ENCODE results near the gene EIF2B2.

EIF2B2 gene

GRCh38 chr14:74978416-74978947 is 24.2 kb upstream of the EIF2B2 start:
- ChIA-PET POLR2A (interaction anchor here (0.7 to 2.3 kb wide), 5 partner anchors 11 to 91 kb away, joined by 3 to 6 read pairs (median 3); partner anchors contain the start of genes PGF and ZC2HC1C), CTCF (interaction anchor here (0.9 to 1.9 kb wide), 3 partner anchors 32 to 117 kb away, joined by 3 to 13 read pairs (median 3); no protein-coding TSS in a partner anchor)

GRCh38 chr14:74979029-74979428 is 23.7 kb upstream of the EIF2B2 start:
- DNase-seq (ENCODE audit: extremely low spot score): no peak
- TF ChIP-seq PKNOX1 (IDR thresholded peaks at IDR 0.05): no peak
- TF ChIP-seq TARDBP (IDR thresholded peaks at IDR 0.05): no peak
- no peak for TF ChIP-seq ELF4 (IDR thresholded peaks at IDR 0.05)
- no peak for TF ChIP-seq SP1 (IDR thresholded peaks at IDR 0.05)
- no peak for TF ChIP-seq SUZ12 (IDR thresholded peaks at IDR 0.05)
- TF ChIP-seq FOXK2 (IDR thresholded peaks at IDR 0.05): no peak
- TF ChIP-seq NFRKB (IDR thresholded peaks at IDR 0.05): no peak
- no peak for TF ChIP-seq CTBP1 (IDR thresholded peaks at IDR 0.05; ENCODE audit: borderline replicate concordance)
- TF ChIP-seq BHLHE40 (IDR thresholded peaks at IDR 0.05; ENCODE audit: borderline replicate concordance): no peak
- no peak for TF ChIP-seq L3MBTL2 (conservative IDR thresholded peaks at IDR 0.05)
- ChIA-PET POLR2A (interaction anchor here (0.7 to 2.3 kb wide), 4 partner anchors 12 to 25 kb away, joined by 3 to 6 read pairs (median 4); partner anchors contain the start of gene PGF), CTCF (interaction anchor here (0.9 to 1.9 kb wide), 2 partner anchors 34 to 118 kb away, joined by 3 to 13 read pairs; no protein-coding TSS in a partner anchor)

More at GRCh38 chr14:74978416-74978947, 24.2 kb upstream of the EIF2B2 start:
- TF ChIP-seq FOXM1 (IDR thresholded peaks at IDR 0.05; ENCODE audit: borderline replicate concordance) (no peak), FOXA1 (IDR thresholded peaks at IDR 0.05) (no peak), FOXK2 (IDR thresholded peaks at IDR 0.05) (no peak), CTBP1 (IDR thresholded peaks at IDR 0.05; ENCODE audit: borderline replicate concordance) (no peak), L3MBTL2 (conservative IDR thresholded peaks at IDR 0.05) (no peak), BHLHE40 (IDR thresholded peaks at IDR 0.05; ENCODE audit: borderline replicate concordance) (no peak), TARDBP (IDR thresholded peaks at IDR 0.05) (no peak)
- peak; percentile 26 for DNase-seq (ENCODE audit: extremely low spot score)

- POLR2A ChIA-PET: interaction anchor here (0.7 to 2.3 kb wide), 6 partner anchors 9 to 26 kb away, joined by 3 to 8 read pairs (median 4); partner anchors contain the start of gene EIF2B2
- peak; percentile 27 for DNase-seq (ENCODE audit: extremely low spot score)
- CTCF ChIA-PET: interaction anchor here (0.8 to 1.9 kb wide), 3 partner anchors 15 to 45 kb away, joined by 3 to 13 read pairs (median 3); no protein-coding TSS in a partner anchor
- TF ChIP-seq NFRKB (IDR thresholded peaks at IDR 0.05) (no peak), CTBP1 (IDR thresholded peaks at IDR 0.05; ENCODE audit: borderline replicate concordance) (no peak), SP1 (IDR thresholded peaks at IDR 0.05) (no peak), FOXM1 (IDR thresholded peaks at IDR 0.05; ENCODE audit: borderline replicate concordance) (no peak), L3MBTL2 (conservative IDR thresholded peaks at IDR 0.05) (no peak), TARDBP (IDR thresholded peaks at IDR 0.05) (no peak), BHLHE40 (IDR thresholded peaks at IDR 0.05; ENCODE audit: borderline replicate concordance) (no peak), FOXK2 (IDR thresholded peaks at IDR 0.05) (no peak), PKNOX1 (IDR thresholded peaks at IDR 0.05) (no peak), FOXA1 (IDR thresholded peaks at IDR 0.05) (no peak), ARNT (IDR thresholded peaks at IDR 0.05) (no peak), SUZ12 (IDR thresholded peaks at IDR 0.05) (no peak), HDGF (IDR thresholded peaks at IDR 0.05; ENCODE audit: borderline replicate concordance) (no peak), ELF4 (IDR thresholded peaks at IDR 0.05) (no peak), LEF1 (IDR thresholded peaks at IDR 0.05; ENCODE audit: borderline replicate concordance) (no peak)
Observed at GRCh38 chr14:74979442-74980397, 23.0 kb upstream of the EIF2B2 start.

- TF ChIP-seq ELF4 (IDR thresholded peaks at IDR 0.05) (no peak), SUZ12 (IDR thresholded peaks at IDR 0.05) (no peak), SP1 (IDR thresholded peaks at IDR 0.05) (no peak), FOXK2 (IDR thresholded peaks at IDR 0.05) (no peak), ZNF384 (IDR thresholded peaks at IDR 0.05) (no peak), FOXM1 (IDR thresholded peaks at IDR 0.05; ENCODE audit: borderline replicate concordance) (no peak), ARNT (IDR thresholded peaks at IDR 0.05) (no peak), BHLHE40 (IDR thresholded peaks at IDR 0.05; ENCODE audit: borderline replicate concordance) (no peak), FOXA1 (IDR thresholded peaks at IDR 0.05) (no peak), LEF1 (IDR thresholded peaks at IDR 0.05; ENCODE audit: borderline replicate concordance) (no peak), L3MBTL2 (conservative IDR thresholded peaks at IDR 0.05) (no peak)
- CTCF ChIA-PET: interaction anchor here (0.7 to 1.9 kb wide), 4 partner anchors 16 to 75 kb away, joined by 3 to 13 read pairs (median 4); no protein-coding TSS in a partner anchor
- POLR2A ChIA-PET: interaction anchor here (0.9 to 2.0 kb wide), 5 partner anchors 10 to 84 kb away, joined by 3 to 8 read pairs (median 4); partner anchors contain the start of genes ACYP1 and EIF2B2
- DNase-seq (ENCODE audit: extremely low spot score): peak; percentile 13
Observed at GRCh38 chr14:74980398-74980730, 22.4 kb upstream of the EIF2B2 start.

DNA sequence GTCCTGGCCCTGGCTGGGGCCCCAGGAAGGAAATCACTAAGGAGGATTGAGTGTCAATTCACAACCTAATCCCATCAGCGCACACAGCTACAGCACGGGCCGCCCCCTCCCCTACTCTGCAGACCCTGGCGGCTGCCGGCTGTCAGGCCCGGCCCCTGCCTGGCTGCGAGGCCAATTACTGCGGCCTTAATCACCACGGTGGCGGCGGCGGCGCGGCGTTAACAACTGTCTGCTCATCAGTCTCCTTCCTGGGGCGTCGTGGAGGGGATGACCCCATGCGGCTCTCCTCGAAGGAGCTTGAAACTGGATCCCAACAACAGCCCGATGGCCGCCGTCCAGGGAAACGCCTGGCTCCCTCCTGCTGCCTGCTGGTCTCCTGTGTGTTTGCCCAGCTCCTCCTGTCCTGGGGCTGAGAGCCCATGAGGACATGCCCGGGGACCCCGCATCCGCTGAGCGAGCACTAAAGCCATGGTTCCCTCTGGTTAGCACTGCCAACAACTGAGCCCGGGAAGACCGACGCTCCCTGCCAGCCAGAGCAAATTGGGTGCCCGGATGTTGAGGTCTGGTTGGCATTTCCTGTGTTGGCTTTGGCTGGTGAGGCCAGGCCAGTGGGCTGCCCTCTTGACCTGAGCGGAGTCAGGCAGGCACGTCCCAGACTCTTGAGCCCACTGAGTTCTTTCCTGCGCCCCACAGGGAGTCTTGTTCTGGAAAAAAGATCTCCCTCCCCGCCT is 21.8 kb upstream of the EIF2B2 start:
- CTCF ChIA-PET: interaction anchor here (0.7 to 2.0 kb wide), 5 partner anchors 16 to 75 kb away, joined by 3 to 13 read pairs (median 4); no protein-coding TSS in a partner anchor

More for the DNA sequence above, 21.8 kb upstream of the EIF2B2 start:
- POLR2A ChIA-PET: interaction anchor here (0.9 to 2.0 kb wide), 6 partner anchors 10 to 83 kb away, joined by 3 to 8 read pairs (median 4); partner anchors contain the start of genes ACYP1, EIF2B2 and PGF
- peak; percentile 16 for DNase-seq (ENCODE audit: extremely low spot score)
- TF ChIP-seq L3MBTL2 (conservative IDR thresholded peaks at IDR 0.05) (peak; percentile 59), ARNT (IDR thresholded peaks at IDR 0.05) (no peak), ZNF384 (IDR thresholded peaks at IDR 0.05) (no peak), SP1 (IDR thresholded peaks at IDR 0.05) (no peak), HDGF (IDR thresholded peaks at IDR 0.05; ENCODE audit: borderline replicate concordance) (no peak), ELF4 (IDR thresholded peaks at IDR 0.05) (no peak)
